ENCODE results near the gene FARS2. TPM values are rescaled to one million over a fixed set of nuclear protein-coding genes. Genes with fewer than 3 reads are reported as not detected.

FARS2 gene
- total RNA-seq, 1 experiment from 2014 or later: 13.8 TPM

DNA sequence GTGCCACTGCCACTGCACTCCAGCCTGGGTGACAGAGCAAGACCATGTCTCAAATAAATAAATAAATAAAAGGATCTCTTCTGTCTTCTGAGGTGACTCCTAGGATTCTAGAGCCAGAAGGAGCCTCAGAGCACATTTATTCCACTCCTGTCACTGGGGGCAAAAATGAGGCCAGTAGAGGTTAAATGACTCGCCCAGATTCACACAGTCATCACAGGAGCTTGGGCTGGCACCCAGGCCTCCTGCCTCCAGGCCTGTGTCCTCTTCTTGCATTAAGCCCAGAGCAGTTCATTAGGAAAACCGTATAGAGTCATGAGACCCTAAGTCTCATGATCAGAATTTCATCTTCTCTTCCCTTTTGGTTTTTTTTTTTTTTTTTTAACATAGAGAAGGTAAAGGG is 502.1 kb downstream of the FARS2 start:
- H2AFZ ChIP-seq (ENCODE audit: low read depth, low read length, poor library complexity, severe bottlenecking): no peak overlapping the region
- H4K20me1 ChIP-seq (ENCODE audit: insufficient read depth): no peaks in the 10 kb centered on the region
- H3K27ac ChIP-seq (ENCODE audit: low read depth, low read length): no peak overlapping the region
- H3K36me3 ChIP-seq (ENCODE audit: control insufficient read depth in 1 of 2, insufficient read depth in 2 of 2, low read length in 2 of 2): no peaks in the 10 kb centered on the region
- RAD21 ChIA-PET (ENCODE audit: low non-redundant PET in 1 of 2, low total read pairs in 2 of 2, uncharacterized antibody in 2 of 2, unreplicated experiment in 2 of 2): no interaction called here
- no peak for ATAC-seq
- POLR2A ChIA-PET: no interaction called here
- no peaks in the 10 kb centered on the region for H3K27me3 ChIP-seq (ENCODE audit: insufficient read depth, low read length)
- intact Hi-C loops (cut with micrococcal nuclease): no loop called here
- no peaks in the 10 kb centered on the region for H3K79me2 ChIP-seq (ENCODE audit: insufficient read depth, low read length)
- H3K9me2 ChIP-seq (ENCODE audit: insufficient read depth): no peaks in the 10 kb centered on the region
- BruUV-seq (replicated peaks): no TSS peak
- H3K4me3 ChIP-seq (replicated peaks in 1 of 2; ENCODE audit: low read depth in 1 of 2, low read length in 2 of 2): no peak overlapping the region
- DNase-seq (ENCODE audit: low read depth, low spot score): no peak
- H3K9ac ChIP-seq (ENCODE audit: low read length): no peak overlapping the region
- CTCF ChIA-PET: no interaction called here
- H3K4me1 ChIP-seq (ENCODE audit: control insufficient read depth in 1 of 2, insufficient read depth in 2 of 2, low read length in 2 of 2): no peaks in the 10 kb centered on the region
- H3K4me2 ChIP-seq (ENCODE audit: low read length): no peak overlapping the region
- H3K9me3 ChIP-seq (ENCODE audit: control insufficient read depth in 1 of 2, insufficient read depth in 1 of 2, low read depth in 1 of 2, low read length in 2 of 2): no peaks in the 10 kb centered on the region
- TF ChIP-seq CBX3 (IDR thresholded peaks at IDR 0.05; ENCODE audit: low read depth) (no peak), EGR1 (IDR thresholded peaks at IDR 0.05; ENCODE audit: low read depth) (no peak), YY1 (IDR thresholded peaks at IDR 0.05; ENCODE audit: extremely low read depth, insufficient replicate concordance, low read depth, low read length) (no peak), RAD21 (IDR thresholded peaks at IDR 0.05; ENCODE audit: low read depth) (no peak), SRF (IDR thresholded peaks at IDR 0.05; ENCODE audit: low read depth) (no peak), CEBPB (IDR thresholded peaks at IDR 0.05; ENCODE audit: low read depth) (no peak), ZFX (IDR thresholded peaks at IDR 0.05) (no peak), POLR2A (IDR thresholded peaks at IDR 0.05; ENCODE audit: borderline replicate concordance, extremely low read depth, insufficient read depth, insufficient read length) (no peak), TCF7L2 (IDR thresholded peaks at IDR 0.05; ENCODE audit: borderline replicate concordance, extremely low read depth, insufficient read depth, insufficient read length) (no peak), FOSL1 (IDR thresholded peaks at IDR 0.05; ENCODE audit: low read depth) (no peak), ZNF274 (IDR thresholded peaks at IDR 0.05; ENCODE audit: low read depth, low read length) (no peak)
- TF ChIP-seq, protein P1, sequence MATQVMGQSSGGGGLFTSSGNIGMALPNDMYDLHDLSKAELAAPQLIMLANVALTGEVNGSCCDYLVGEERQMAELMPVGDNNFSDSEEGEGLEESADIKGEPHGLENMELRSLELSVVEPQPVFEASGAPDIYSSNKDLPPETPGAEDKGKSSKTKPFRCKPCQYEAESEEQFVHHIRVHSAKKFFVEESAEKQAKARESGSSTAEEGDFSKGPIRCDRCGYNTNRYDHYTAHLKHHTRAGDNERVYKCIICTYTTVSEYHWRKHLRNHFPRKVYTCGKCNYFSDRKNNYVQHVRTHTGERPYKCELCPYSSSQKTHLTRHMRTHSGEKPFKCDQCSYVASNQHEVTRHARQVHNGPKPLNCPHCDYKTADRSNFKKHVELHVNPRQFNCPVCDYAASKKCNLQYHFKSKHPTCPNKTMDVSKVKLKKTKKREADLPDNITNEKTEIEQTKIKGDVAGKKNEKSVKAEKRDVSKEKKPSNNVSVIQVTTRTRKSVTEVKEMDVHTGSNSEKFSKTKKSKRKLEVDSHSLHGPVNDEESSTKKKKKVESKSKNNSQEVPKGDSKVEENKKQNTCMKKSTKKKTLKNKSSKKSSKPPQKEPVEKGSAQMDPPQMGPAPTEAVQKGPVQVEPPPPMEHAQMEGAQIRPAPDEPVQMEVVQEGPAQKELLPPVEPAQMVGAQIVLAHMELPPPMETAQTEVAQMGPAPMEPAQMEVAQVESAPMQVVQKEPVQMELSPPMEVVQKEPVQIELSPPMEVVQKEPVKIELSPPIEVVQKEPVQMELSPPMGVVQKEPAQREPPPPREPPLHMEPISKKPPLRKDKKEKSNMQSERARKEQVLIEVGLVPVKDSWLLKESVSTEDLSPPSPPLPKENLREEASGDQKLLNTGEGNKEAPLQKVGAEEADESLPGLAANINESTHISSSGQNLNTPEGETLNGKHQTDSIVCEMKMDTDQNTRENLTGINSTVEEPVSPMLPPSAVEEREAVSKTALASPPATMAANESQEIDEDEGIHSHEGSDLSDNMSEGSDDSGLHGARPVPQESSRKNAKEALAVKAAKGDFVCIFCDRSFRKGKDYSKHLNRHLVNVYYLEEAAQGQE (IDR thresholded peaks at IDR 0.05; ENCODE audit: low read depth): no peak
- TF ChIP-seq, protein P2, sequence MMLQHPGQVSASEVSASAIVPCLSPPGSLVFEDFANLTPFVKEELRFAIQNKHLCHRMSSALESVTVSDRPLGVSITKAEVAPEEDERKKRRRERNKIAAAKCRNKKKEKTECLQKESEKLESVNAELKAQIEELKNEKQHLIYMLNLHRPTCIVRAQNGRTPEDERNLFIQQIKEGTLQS (IDR thresholded peaks at IDR 0.05): no peak
- TF ChIP-seq, protein P3, sequence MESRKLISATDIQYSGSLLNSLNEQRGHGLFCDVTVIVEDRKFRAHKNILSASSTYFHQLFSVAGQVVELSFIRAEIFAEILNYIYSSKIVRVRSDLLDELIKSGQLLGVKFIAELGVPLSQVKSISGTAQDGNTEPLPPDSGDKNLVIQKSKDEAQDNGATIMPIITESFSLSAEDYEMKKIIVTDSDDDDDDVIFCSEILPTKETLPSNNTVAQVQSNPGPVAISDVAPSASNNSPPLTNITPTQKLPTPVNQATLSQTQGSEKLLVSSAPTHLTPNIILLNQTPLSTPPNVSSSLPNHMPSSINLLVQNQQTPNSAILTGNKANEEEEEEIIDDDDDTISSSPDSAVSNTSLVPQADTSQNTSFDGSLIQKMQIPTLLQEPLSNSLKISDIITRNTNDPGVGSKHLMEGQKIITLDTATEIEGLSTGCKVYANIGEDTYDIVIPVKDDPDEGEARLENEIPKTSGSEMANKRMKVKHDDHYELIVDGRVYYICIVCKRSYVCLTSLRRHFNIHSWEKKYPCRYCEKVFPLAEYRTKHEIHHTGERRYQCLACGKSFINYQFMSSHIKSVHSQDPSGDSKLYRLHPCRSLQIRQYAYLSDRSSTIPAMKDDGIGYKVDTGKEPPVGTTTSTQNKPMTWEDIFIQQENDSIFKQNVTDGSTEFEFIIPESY (IDR thresholded peaks at IDR 0.05; ENCODE audit: extremely low read depth, insufficient replicate concordance, low read length): no peak

Data from HCT116 (cell line).